ENCODE measurements around the gene SNX21. TPM values are rescaled to one million over a fixed set of nuclear protein-coding genes. Genes with fewer than 3 reads are reported as not detected.

The SNX21 gene
- total RNA-seq, 1 donor from 2014 or later = 26.6 TPM

DNA sequence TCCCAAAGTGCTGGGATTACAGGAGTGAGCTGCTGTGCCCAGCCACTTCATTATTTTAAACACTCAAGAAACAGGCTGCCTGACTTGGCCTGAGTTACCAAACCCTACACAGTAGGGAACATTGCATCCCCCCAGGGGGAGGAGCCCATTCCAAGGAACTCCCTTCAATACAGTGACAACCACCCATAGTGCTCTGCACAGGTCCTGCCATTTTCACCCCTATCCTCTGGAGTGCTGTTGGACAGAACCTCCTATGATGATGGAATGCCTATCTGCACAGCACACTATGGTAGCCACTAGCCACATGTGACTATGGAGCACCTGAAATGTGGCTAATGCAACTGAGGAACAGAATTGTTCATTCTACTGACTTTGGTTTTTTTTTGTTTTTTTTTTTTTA is 11.9 kb downstream of the SNX21 start:
- Histone ChIP-seq H3K4me3 (ENCODE audit: low read length in 3 of 3) (no peak overlapping the region), H3K36me3 (ENCODE audit: control insufficient read depth in 3 of 3, insufficient read depth in 3 of 3, low read length in 3 of 3) (peaks cover 54 to 66% (median 56%) of the 10 kb centered on the region in 3 donors), H3K4me1 (ENCODE audit: control insufficient read depth in 3 of 3, insufficient read depth in 3 of 3, low read length in 3 of 3) (peaks cover 28 to 47% (median 35%) of the 10 kb centered on the region in 3 donors), H3K27ac (ENCODE audit: low read depth, low read length) (no peak overlapping the region), H3K9ac (ENCODE audit: low read depth in 1 of 3, low read length in 3 of 3) (no peak overlapping the region), H3K9me3 (ENCODE audit: control insufficient read depth in 3 of 3, low read length in 3 of 3) (no peaks in the 10 kb centered on the region), H3K27me3 (ENCODE audit: control insufficient read depth in 3 of 3, insufficient read depth in 3 of 3, low read length in 3 of 3) (no peaks in the 10 kb centered on the region)

- no peaks in the 10 kb centered on the region for H3K27me3 ChIP-seq (ENCODE audit: control insufficient read depth in 3 of 3, insufficient read depth in 3 of 3, low read length in 3 of 3)
- H3K9ac ChIP-seq (ENCODE audit: low read depth in 1 of 3, low read length in 3 of 3) = no peak overlapping the region
- H3K4me3 ChIP-seq (ENCODE audit: low read length in 3 of 3) = no peak overlapping the region
- H3K36me3 ChIP-seq (ENCODE audit: control insufficient read depth in 3 of 3, insufficient read depth in 3 of 3, low read length in 3 of 3) = peaks cover 46 to 54% (median 46%) of the 10 kb centered on the region in 3 donors
- no peak overlapping the region for H3K27ac ChIP-seq (ENCODE audit: low read depth, low read length)
- H3K9me3 ChIP-seq (ENCODE audit: control insufficient read depth in 3 of 3, low read length in 3 of 3) = no peaks in the 10 kb centered on the region
- peaks cover 7 to 18% (median 11%) of the 10 kb centered on the region in 3 donors for H3K4me1 ChIP-seq (ENCODE audit: control insufficient read depth in 3 of 3, insufficient read depth in 3 of 3, low read length in 3 of 3)
These were observed 14.8 kb downstream of the SNX21 start for GRCh38 chr20:45848421-45848820.

- Histone ChIP-seq H3K27me3 (ENCODE audit: control insufficient read depth in 3 of 3, insufficient read depth in 3 of 3, low read length in 3 of 3) (no peaks in the 10 kb centered on the region), H3K9me3 (ENCODE audit: control insufficient read depth in 3 of 3, low read length in 3 of 3) (no peaks in the 10 kb centered on the region), H3K27ac (ENCODE audit: low read depth, low read length) (no peak overlapping the region), H3K4me1 (ENCODE audit: control insufficient read depth in 3 of 3, insufficient read depth in 3 of 3, low read length in 3 of 3) (peaks cover under 1 to 12% (median 7%) of the 10 kb centered on the region in 3 donors), H3K36me3 (ENCODE audit: control insufficient read depth in 3 of 3, insufficient read depth in 3 of 3, low read length in 3 of 3) (peaks cover 39 to 54% (median 40%) of the 10 kb centered on the region in 3 donors), H3K4me3 (ENCODE audit: low read length in 3 of 3) (no peak overlapping the region), H3K9ac (ENCODE audit: low read depth in 1 of 3, low read length in 3 of 3) (no peak overlapping the region)
These were observed 15.5 kb downstream of the SNX21 start for GRCh38 chr20:45848969-45849582.

DNA sequence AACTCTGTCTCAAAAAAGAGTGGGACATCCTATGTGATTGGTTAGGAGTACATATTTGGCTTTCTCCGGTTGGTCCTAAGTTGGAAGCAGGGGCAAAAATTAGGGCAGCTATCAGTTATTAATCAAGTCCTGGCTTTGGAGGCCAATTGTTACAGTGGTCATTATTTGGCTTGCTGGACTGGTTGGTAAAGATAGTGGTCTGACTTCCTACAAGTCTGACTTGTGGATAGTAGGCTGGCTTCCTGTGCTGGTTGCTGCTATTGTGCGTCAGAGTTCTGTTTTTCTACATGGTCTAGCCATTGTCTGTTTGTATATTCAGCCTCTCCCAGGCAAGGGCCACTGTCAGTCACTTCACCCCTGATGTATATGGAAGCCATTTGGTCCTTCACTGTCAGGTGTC is 16.6 kb downstream of the SNX21 start:
- no peak overlapping the region for H3K4me3 ChIP-seq (ENCODE audit: low read length in 3 of 3)
- no peak overlapping the region for H3K27ac ChIP-seq (ENCODE audit: low read depth, low read length)
- H3K4me1 ChIP-seq (ENCODE audit: control insufficient read depth in 3 of 3, insufficient read depth in 3 of 3, low read length in 3 of 3) = peaks cover 8 to 18% (median 11%) of the 10 kb centered on the region in 3 donors
- no peaks in the 10 kb centered on the region for H3K27me3 ChIP-seq (ENCODE audit: control insufficient read depth in 3 of 3, insufficient read depth in 3 of 3, low read length in 3 of 3)
- no peak overlapping the region for H3K9ac ChIP-seq (ENCODE audit: low read depth in 1 of 3, low read length in 3 of 3)
- H3K36me3 ChIP-seq (ENCODE audit: control insufficient read depth in 3 of 3, insufficient read depth in 3 of 3, low read length in 3 of 3) = peaks cover 36 to 52% (median 42%) of the 10 kb centered on the region in 3 donors
- H3K9me3 ChIP-seq (ENCODE audit: control insufficient read depth in 3 of 3, low read length in 3 of 3) = no peaks in the 10 kb centered on the region

GRCh38 chr20:45850926-45851325 is 17.3 kb downstream of the SNX21 start:
- Histone ChIP-seq H3K27me3 (ENCODE audit: control insufficient read depth in 3 of 3, insufficient read depth in 3 of 3, low read length in 3 of 3) (no peaks in the 10 kb centered on the region), H3K9me3 (ENCODE audit: control insufficient read depth in 3 of 3, low read length in 3 of 3) (no peaks in the 10 kb centered on the region), H3K9ac (ENCODE audit: low read depth in 1 of 3, low read length in 3 of 3) (no peak overlapping the region), H3K27ac (ENCODE audit: low read depth, low read length) (no peak overlapping the region), H3K4me3 (ENCODE audit: low read length in 3 of 3) (no peak overlapping the region), H3K4me1 (ENCODE audit: control insufficient read depth in 3 of 3, insufficient read depth in 3 of 3, low read length in 3 of 3) (peaks cover 13 to 17% (median 15%) of the 10 kb centered on the region in 3 donors), H3K36me3 (ENCODE audit: control insufficient read depth in 3 of 3, insufficient read depth in 3 of 3, low read length in 3 of 3) (peaks cover 32 to 49% (median 36%) of the 10 kb centered on the region in 3 donors)

- Histone ChIP-seq H3K27ac (ENCODE audit: low read depth, low read length) (no peak overlapping the region), H3K4me3 (ENCODE audit: low read length in 3 of 3) (no peak overlapping the region), H3K9ac (ENCODE audit: low read depth in 1 of 3, low read length in 3 of 3) (no peak overlapping the region), H3K36me3 (ENCODE audit: control insufficient read depth in 3 of 3, insufficient read depth in 3 of 3, low read length in 3 of 3) (peaks cover 27 to 46% (median 31%) of the 10 kb centered on the region in 3 donors), H3K4me1 (ENCODE audit: control insufficient read depth in 3 of 3, insufficient read depth in 3 of 3, low read length in 3 of 3) (peaks cover 18 to 22% (median 19%) of the 10 kb centered on the region in 3 donors), H3K27me3 (ENCODE audit: control insufficient read depth in 3 of 3, insufficient read depth in 3 of 3, low read length in 3 of 3) (no peaks in the 10 kb centered on the region), H3K9me3 (ENCODE audit: control insufficient read depth in 3 of 3, low read length in 3 of 3) (no peaks in the 10 kb centered on the region)
These were observed 17.9 kb downstream of the SNX21 start for GRCh38 chr20:45851501-45851900.

- Histone ChIP-seq H3K9me3 (ENCODE audit: control insufficient read depth in 3 of 3, low read length in 3 of 3) (no peaks in the 10 kb centered on the region), H3K9ac (ENCODE audit: low read depth in 1 of 3, low read length in 3 of 3) (no peak overlapping the region), H3K4me3 (ENCODE audit: low read length in 3 of 3) (no peak overlapping the region), H3K27ac (ENCODE audit: low read depth, low read length) (no peak overlapping the region), H3K27me3 (ENCODE audit: control insufficient read depth in 3 of 3, insufficient read depth in 3 of 3, low read length in 3 of 3) (no peaks in the 10 kb centered on the region), H3K36me3 (ENCODE audit: control insufficient read depth in 3 of 3, insufficient read depth in 3 of 3, low read length in 3 of 3) (peaks cover 22 to 39% (median 26%) of the 10 kb centered on the region in 3 donors), H3K4me1 (ENCODE audit: control insufficient read depth in 3 of 3, insufficient read depth in 3 of 3, low read length in 3 of 3) (peaks cover 22 to 25% (median 23%) of the 10 kb centered on the region in 3 donors)
These were observed 18.7 kb downstream of the SNX21 start for GRCh38 chr20:45852326-45852725.

- no peak overlapping the region for H3K4me3 ChIP-seq (ENCODE audit: low read length in 3 of 3)
- H3K4me1 ChIP-seq (ENCODE audit: control insufficient read depth in 3 of 3, insufficient read depth in 3 of 3, low read length in 3 of 3) = peaks cover 28 to 35% (median 31%) of the 10 kb centered on the region in 3 donors
- H3K9me3 ChIP-seq (ENCODE audit: control insufficient read depth in 3 of 3, low read length in 3 of 3) = no peaks in the 10 kb centered on the region
- no peak overlapping the region for H3K27ac ChIP-seq (ENCODE audit: low read depth, low read length)
- no peak overlapping the region for H3K9ac ChIP-seq (ENCODE audit: low read depth in 1 of 3, low read length in 3 of 3)
- H3K27me3 ChIP-seq (ENCODE audit: control insufficient read depth in 3 of 3, insufficient read depth in 3 of 3, low read length in 3 of 3) = no peaks in the 10 kb centered on the region
- peaks cover 18 to 34% (median 23%) of the 10 kb centered on the region in 3 donors for H3K36me3 ChIP-seq (ENCODE audit: control insufficient read depth in 3 of 3, insufficient read depth in 3 of 3, low read length in 3 of 3)
These were observed 19.9 kb downstream of the SNX21 start for GRCh38 chr20:45853484-45853883.

DNA sequence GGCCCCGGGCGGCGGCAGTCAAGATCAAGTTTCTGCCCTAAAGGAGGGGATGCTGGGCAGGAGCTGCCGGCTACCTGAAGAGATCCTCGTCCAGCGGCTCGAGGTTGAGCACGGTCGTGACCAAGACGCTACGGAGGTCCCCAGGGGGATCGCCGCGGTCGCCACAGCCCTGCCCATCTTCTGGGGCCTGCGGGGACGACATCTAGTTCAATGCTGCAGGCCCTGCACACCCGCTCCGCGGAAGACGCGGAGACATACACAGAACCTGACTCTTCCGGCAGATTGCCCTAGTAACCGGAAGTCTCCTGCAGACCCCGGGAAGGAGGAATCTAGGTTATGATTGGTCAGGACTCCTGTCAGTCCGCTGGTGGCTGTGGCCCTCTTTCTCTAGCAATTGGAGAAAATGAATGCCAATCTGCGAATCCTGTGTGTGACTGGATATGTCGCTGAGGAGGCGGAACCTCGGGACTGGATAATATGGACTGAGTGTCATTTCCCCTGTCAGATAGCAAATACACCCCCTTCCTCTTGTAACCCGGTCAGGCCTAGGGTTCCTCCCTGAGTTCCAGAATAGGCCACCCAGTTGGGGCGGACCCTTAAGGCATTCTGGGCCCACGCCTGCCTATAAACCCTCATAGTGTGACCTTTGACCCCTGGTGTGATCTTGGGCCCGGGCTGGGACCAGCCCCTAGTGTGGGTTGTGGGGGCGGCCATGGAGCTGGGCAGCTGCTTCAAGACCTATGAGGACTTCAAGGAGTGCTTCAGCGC is 23.7 kb downstream of the SNX21 start, which contains the start of the genes ACOT8 and ZSWIM3:
ACOT8 (minus strand) TSS at position 279 of the 768 bp plus-strand sequence; CDS start at position 202, 77 bp downstream.
ZSWIM3 (plus strand) TSS at position 501 of the 768 bp plus-strand sequence; CDS start at position 713, 212 bp downstream.
- H3K36me3 ChIP-seq (ENCODE audit: control insufficient read depth in 3 of 3, insufficient read depth in 3 of 3, low read length in 3 of 3) = peaks cover 6 to 17% (median 8%) of the 10 kb centered on the region in 3 donors

DNA sequence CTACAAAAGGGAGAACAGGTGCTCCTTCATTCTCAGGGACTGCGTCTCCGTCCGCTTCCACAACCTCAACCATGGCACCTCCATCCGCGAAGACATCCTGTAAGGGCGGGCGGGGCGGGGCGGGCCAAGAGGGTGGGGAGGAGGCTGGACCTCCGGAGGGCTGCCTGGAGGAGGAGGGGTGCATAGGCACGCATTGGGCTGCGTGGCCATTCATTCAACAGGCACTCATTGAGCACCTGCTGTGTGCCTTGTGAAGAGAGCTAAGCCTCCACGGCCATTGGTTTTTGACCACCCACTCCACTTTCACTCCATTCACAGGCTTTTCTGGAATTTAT is 24.2 kb downstream of the SNX21 start:
- Histone ChIP-seq H3K4me3 (ENCODE audit: low read length in 3 of 3) (peak overlapping the region; percentile 94 to 95 (median 95)), H3K4me1 (ENCODE audit: control insufficient read depth in 3 of 3, insufficient read depth in 3 of 3, low read length in 3 of 3) (peaks cover 27 to 36% (median 28%) of the 10 kb centered on the region in 3 donors), H3K9ac (ENCODE audit: low read depth in 1 of 3, low read length in 3 of 3) (peak overlapping the region; percentile 83 to 92 (median 90)), H3K27me3 (ENCODE audit: control insufficient read depth in 3 of 3, insufficient read depth in 3 of 3, low read length in 3 of 3) (no peaks in the 10 kb centered on the region), H3K27ac (ENCODE audit: low read depth, low read length) (peak overlapping the region; percentile 89), H3K9me3 (ENCODE audit: control insufficient read depth in 3 of 3, low read length in 3 of 3) (no peaks in the 10 kb centered on the region), H3K36me3 (ENCODE audit: control insufficient read depth in 3 of 3, insufficient read depth in 3 of 3, low read length in 3 of 3) (peaks cover 4 to 17% (median 6%) of the 10 kb centered on the region in 3 donors)

More for the DNA sequence above, 23.7 kb downstream of the SNX21 start, which contains the start of the genes ACOT8 and ZSWIM3:
- Histone ChIP-seq H3K9ac (ENCODE audit: low read depth in 1 of 3, low read length in 3 of 3) (peak within 1 kb of the TSS; percentile 83 to 96 (median 92)), H3K27ac (ENCODE audit: low read depth, low read length) (peak within 1 kb of the TSS; percentile 89), H3K4me1 (ENCODE audit: control insufficient read depth in 3 of 3, insufficient read depth in 3 of 3, low read length in 3 of 3) (peaks cover 27 to 36% (median 28%) of the 10 kb centered on the region in 3 donors), H3K27me3 (ENCODE audit: control insufficient read depth in 3 of 3, insufficient read depth in 3 of 3, low read length in 3 of 3) (no peaks in the 10 kb centered on the region), H3K4me3 (ENCODE audit: low read length in 3 of 3) (peak within 1 kb of the TSS; percentile 94 to 95 (median 95)), H3K9me3 (ENCODE audit: control insufficient read depth in 3 of 3, low read length in 3 of 3) (no peaks in the 10 kb centered on the region)

Data from skeletal muscle tissue (tissue), 4 donors.